GM19351 (cell line): ENCODE data around the gene FNIP1.
"Not testable (repeated sequence)": the region's sequence is repeated elsewhere in the genome, so short reads cannot be mapped to it uniquely, and the experiment has no call there.

Experiments
- ATAC-seq: cut with Tn5 transposase; IDR thresholded peaks from one replicate; pipeline ENCODE4 v1.9.1; 2021; ENCODE audit warnings: mild to moderate bottlenecking, moderate library complexity; ENCODE audit not compliant: unreplicated experiment

The FNIP1 gene

DNA sequence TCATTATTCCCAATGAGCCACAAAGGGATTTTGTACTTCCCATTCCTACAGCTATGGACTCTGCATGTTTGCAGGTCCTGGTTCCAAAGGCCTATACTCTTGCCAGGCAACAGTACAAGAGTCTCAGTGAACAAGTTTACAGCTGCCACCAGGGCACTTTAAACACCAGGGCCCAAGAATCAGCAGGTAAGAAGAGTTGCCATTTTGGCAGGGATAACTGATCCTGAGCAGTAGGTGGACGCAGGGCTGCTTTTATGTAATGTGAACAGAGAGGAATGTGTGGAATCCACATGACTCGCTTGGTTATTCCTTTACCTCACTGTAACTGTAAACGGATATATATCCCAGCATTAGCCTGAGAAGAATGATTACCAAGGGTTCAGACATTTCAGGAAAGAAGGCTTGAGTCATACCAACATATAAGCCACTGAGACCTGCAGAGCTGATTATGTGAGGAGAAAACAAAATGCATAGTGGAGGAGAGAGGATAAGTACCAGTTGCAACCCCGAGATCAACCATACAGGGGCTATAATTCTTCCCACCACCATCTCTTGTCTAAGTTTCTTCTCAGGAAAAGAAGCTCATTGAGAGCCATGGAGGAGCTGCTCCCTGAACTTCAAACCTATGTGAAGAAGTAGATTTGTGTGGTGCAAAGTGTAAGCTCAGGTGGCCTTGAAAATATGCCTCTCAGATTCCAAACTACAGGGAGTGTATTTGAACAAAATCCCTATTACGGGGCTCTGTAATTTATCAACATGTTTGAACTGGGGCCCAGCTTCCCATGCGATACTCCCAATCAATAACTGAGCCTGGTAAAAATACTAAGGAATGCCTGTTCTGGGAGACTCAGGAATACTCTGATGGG lies 186.4 kb downstream of the FNIP1 start:
- ATAC-seq = no peak

DNA sequence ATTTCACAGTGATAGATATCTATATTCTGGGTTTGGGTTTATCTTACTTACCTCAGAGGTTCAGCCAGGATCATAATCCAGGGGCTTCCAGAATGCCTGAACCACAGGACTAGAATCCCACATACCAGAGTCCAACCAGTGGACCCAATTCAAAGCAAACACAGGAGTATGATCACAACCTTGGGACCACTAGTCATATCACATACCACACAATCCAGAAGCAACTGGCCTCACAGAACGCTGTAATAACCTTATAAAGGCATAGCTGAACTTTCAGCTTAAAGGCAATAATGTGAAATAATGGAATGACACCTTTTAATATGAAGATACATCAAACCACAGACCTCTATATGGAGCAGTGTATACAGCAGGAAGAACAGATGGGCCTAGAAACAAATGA lies 187.0 kb downstream of the FNIP1 start:
- no peak for ATAC-seq

DNA sequence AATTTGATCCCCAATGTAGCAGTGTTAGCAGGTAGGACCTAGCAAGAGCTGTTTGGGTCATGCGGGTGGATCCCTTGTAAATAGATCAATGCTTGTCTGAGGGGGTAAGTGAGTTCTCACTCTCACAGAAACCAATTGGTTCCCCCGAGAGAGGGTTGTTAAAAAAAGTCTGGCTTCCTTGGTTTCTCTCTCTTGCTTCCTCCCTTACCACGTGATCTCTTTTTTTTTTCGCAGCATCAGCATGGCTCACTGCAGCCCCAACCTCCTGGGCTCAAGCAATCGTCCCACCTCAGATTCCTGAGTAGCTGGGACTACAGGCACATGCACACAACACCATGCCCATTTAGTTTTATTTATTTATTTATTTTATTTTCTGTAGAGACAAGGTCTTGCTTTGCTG lies 188.2 kb downstream of the FNIP1 start:
- no peak for ATAC-seq

DNA sequence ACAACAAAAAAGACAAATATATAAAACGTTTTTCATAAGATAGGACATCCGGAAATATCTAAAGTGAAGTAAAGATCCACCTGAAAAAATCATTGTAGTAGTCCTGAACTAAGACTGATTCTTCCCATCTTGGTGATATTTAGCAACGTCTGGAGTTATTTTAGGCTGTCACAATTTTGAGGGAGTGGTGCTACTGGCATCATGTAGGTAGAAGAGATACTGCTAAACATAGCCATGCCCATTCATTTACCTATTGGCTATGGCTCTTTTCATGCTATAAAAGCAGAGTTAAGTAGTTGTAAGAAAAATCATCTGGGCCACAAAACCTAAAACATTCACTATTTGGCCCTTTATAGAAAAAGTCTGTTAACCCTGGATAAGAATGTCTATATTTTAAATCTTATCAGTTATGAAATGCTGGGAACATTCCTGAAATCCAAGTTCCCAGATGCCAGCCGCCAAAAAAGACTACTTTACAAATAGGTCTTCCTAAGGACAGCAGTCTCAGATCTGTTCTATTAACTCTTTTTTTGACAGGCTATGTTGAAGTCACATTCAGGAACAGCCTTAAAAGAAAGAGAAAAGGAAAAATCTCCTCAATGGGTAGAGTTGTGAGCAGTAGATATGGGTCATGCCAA lies 188.8 kb downstream of the FNIP1 start:
- no peak for ATAC-seq

GRCh38 chr5:131607418-131607817 lies 189.4 kb downstream of the FNIP1 start:
- no peak for ATAC-seq

DNA sequence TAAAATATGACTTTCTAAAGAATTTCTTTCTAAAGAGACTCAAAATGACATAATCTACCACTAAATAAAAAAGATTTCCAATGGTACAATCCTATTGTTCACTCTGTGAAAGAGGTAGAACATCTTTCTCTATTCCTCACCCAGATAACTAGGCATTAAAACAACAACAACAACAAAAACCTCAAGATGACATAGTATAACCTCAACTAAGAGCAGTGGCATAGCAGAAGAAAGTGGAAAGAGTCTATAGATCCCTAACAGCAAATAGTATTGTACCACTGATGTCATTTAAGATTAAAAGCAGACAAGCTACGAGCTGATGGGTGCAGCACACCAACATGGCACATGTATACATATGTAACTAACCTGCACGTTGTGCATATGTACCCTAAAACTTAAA lies 191.7 kb downstream of the FNIP1 start:
- ATAC-seq = no peak

- peak; percentile 77 for ATAC-seq
These were observed 201.5 kb downstream of the FNIP1 start for GRCh38 chr5:131595088-131596033.

DNA sequence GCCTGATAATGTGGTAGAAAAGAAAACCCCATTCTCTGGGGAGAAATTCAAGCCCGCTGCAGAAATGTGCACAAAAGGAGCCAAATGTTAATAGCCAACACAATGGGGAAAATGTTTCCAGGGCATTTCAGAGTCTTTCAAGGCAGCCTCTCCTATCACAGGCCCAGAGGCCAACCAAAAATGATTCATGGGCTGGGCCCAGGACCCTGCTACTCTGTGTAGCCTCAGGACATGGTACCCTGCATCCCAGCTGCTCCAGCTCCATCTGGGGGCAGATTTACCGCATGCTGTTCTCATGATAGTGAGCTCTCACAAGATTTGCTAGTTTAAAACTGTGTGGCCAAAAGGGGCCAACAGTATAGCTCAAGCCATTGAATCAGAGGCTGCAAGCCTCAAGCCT lies 202.9 kb downstream of the FNIP1 start:
- no peak for ATAC-seq

DNA sequence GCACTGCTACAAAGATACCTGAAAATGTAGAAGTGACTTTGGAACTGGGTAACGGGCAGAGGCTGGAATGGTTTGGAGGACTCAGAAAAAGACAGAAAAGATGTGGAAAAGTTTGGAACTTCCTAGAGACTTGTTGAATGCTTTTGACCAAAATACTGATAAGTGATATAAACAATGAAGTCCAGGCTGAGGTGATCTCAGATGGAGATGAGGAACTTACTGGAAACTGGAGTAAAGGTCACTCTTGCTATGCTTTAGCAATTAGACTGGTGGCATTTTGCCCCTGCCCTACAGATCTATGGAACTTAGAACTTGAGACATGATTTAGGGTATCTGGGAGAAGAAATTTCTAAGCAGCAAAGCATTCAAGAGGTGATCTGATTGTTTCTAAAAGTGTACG lies 203.4 kb downstream of the FNIP1 start:
- ATAC-seq = not testable (repeated sequence)
